ENCODE results near the gene GTF2IRD1.
"Not testable (repeated sequence)": the region's sequence is repeated elsewhere in the genome, so short reads cannot be mapped to it uniquely, and the experiment has no call there.

DNA sequence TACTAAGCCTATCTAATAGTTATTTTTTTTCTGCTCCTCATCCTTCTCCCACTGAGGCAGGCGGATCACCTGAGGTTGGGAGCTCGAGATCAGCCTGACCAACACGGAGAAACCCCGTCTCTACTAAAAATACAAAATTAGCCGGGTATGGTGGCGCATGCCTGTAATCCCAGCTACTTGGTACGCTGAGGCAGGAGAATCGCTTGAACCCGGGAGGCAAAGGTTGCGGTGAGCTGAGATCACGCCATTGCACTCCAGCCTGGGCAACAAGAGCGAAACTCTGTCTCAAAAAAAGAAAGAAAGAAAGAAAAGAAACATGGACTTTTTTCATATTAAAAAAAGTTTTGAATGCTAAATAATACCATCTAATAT is 197.4 kb downstream of the GTF2IRD1 start:
- TF ChIP-seq, protein P1, sequence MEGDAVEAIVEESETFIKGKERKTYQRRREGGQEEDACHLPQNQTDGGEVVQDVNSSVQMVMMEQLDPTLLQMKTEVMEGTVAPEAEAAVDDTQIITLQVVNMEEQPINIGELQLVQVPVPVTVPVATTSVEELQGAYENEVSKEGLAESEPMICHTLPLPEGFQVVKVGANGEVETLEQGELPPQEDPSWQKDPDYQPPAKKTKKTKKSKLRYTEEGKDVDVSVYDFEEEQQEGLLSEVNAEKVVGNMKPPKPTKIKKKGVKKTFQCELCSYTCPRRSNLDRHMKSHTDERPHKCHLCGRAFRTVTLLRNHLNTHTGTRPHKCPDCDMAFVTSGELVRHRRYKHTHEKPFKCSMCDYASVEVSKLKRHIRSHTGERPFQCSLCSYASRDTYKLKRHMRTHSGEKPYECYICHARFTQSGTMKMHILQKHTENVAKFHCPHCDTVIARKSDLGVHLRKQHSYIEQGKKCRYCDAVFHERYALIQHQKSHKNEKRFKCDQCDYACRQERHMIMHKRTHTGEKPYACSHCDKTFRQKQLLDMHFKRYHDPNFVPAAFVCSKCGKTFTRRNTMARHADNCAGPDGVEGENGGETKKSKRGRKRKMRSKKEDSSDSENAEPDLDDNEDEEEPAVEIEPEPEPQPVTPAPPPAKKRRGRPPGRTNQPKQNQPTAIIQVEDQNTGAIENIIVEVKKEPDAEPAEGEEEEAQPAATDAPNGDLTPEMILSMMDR (conservative IDR thresholded peaks at IDR 0.05; ENCODE audit: low read depth in 2 of 2): not testable (repeated sequence)
- not testable (repeated sequence) for TF ChIP-seq EZH2 (IDR thresholded peaks at IDR 0.05; ENCODE audit: low read depth, unreplicated experiment); NANOG (IDR thresholded peaks at IDR 0.05; ENCODE audit: borderline replicate concordance); CREB1 (CRISPR knock-in tag; IDR thresholded peaks at IDR 0.05; ENCODE audit: low read depth); EZH2phosphoT487 (IDR thresholded peaks at IDR 0.05; ENCODE audit: unreplicated experiment); POLR2AphosphoS5 (IDR thresholded peaks at IDR 0.05; ENCODE audit: low read depth); JUNB (IDR thresholded peaks at IDR 0.05; ENCODE audit: unreplicated experiment); ZNF114 (CRISPR knock-in tag; IDR thresholded peaks at IDR 0.05); ZNF331 (CRISPR knock-in tag; IDR thresholded peaks at IDR 0.05; ENCODE audit: low read depth); STAT1 (IDR thresholded peaks at IDR 0.05; ENCODE audit: unreplicated experiment)
- TF ChIP-seq, protein P2, sequence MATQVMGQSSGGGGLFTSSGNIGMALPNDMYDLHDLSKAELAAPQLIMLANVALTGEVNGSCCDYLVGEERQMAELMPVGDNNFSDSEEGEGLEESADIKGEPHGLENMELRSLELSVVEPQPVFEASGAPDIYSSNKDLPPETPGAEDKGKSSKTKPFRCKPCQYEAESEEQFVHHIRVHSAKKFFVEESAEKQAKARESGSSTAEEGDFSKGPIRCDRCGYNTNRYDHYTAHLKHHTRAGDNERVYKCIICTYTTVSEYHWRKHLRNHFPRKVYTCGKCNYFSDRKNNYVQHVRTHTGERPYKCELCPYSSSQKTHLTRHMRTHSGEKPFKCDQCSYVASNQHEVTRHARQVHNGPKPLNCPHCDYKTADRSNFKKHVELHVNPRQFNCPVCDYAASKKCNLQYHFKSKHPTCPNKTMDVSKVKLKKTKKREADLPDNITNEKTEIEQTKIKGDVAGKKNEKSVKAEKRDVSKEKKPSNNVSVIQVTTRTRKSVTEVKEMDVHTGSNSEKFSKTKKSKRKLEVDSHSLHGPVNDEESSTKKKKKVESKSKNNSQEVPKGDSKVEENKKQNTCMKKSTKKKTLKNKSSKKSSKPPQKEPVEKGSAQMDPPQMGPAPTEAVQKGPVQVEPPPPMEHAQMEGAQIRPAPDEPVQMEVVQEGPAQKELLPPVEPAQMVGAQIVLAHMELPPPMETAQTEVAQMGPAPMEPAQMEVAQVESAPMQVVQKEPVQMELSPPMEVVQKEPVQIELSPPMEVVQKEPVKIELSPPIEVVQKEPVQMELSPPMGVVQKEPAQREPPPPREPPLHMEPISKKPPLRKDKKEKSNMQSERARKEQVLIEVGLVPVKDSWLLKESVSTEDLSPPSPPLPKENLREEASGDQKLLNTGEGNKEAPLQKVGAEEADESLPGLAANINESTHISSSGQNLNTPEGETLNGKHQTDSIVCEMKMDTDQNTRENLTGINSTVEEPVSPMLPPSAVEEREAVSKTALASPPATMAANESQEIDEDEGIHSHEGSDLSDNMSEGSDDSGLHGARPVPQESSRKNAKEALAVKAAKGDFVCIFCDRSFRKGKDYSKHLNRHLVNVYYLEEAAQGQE (IDR thresholded peaks at IDR 0.05; ENCODE audit: unreplicated experiment): not testable (repeated sequence)
- TF ChIP-seq, protein P3, sequence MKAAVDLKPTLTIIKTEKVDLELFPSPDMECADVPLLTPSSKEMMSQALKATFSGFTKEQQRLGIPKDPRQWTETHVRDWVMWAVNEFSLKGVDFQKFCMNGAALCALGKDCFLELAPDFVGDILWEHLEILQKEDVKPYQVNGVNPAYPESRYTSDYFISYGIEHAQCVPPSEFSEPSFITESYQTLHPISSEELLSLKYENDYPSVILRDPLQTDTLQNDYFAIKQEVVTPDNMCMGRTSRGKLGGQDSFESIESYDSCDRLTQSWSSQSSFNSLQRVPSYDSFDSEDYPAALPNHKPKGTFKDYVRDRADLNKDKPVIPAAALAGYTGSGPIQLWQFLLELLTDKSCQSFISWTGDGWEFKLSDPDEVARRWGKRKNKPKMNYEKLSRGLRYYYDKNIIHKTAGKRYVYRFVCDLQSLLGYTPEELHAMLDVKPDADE (IDR thresholded peaks at IDR 0.05): not testable (repeated sequence)
- TF ChIP-seq, protein P4, sequence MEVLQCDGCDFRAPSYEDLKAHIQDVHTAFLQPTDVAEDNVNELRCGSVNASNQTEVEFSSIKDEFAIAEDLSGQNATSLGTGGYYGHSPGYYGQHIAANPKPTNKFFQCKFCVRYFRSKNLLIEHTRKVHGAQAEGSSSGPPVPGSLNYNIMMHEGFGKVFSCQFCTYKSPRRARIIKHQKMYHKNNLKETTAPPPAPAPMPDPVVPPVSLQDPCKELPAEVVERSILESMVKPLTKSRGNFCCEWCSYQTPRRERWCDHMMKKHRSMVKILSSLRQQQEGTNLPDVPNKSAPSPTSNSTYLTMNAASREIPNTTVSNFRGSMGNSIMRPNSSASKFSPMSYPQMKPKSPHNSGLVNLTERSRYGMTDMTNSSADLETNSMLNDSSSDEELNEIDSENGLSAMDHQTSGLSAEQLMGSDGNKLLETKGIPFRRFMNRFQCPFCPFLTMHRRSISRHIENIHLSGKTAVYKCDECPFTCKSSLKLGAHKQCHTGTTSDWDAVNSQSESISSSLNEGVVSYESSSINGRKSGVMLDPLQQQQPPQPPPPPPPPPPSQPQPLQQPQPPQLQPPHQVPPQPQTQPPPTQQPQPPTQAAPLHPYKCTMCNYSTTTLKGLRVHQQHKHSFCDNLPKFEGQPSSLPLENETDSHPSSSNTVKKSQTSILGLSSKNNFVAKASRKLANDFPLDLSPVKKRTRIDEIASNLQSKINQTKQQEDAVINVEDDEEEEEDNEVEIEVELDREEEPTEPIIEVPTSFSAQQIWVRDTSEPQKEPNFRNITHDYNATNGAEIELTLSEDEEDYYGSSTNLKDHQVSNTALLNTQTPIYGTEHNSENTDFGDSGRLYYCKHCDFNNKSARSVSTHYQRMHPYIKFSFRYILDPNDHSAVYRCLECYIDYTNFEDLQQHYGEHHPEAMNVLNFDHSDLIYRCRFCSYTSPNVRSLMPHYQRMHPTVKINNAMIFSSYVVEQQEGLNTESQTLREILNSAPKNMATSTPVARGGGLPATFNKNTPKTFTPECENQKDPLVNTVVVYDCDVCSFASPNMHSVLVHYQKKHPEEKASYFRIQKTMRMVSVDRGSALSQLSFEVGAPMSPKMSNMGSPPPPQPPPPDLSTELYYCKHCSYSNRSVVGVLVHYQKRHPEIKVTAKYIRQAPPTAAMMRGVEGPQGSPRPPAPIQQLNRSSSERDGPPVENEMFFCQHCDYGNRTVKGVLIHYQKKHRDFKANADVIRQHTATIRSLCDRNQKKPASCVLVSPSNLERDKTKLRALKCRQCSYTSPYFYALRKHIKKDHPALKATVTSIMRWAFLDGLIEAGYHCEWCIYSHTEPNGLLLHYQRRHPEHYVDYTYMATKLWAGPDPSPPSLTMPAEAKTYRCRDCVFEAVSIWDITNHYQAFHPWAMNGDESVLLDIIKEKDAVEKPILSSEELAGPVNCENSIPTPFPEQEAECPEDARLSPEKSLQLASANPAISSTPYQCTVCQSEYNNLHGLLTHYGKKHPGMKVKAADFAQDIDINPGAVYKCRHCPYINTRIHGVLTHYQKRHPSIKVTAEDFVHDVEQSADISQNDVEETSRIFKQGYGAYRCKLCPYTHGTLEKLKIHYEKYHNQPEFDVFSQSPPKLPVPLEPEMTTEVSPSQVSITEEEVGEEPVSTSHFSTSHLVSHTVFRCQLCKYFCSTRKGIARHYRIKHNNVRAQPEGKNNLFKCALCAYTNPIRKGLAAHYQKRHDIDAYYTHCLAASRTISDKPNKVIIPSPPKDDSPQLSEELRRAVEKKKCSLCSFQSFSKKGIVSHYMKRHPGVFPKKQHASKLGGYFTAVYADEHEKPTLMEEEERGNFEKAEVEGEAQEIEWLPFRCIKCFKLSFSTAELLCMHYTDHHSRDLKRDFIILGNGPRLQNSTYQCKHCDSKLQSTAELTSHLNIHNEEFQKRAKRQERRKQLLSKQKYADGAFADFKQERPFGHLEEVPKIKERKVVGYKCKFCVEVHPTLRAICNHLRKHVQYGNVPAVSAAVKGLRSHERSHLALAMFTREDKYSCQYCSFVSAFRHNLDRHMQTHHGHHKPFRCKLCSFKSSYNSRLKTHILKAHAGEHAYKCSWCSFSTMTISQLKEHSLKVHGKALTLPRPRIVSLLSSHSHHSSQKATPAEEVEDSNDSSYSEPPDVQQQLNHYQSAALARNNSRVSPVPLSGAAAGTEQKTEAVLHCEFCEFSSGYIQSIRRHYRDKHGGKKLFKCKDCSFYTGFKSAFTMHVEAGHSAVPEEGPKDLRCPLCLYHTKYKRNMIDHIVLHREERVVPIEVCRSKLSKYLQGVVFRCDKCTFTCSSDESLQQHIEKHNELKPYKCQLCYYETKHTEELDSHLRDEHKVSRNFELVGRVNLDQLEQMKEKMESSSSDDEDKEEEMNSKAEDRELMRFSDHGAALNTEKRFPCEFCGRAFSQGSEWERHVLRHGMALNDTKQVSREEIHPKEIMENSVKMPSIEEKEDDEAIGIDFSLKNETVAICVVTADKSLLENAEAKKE (CRISPR knock-in tag; IDR thresholded peaks at IDR 0.05): not testable (repeated sequence)
